Neuronal stem cell (in vitro differentiated cells): ENCODE data around the gene OR2G6.
A peak's percentile ranks its signal among the peaks of the same experiment; 100 is the strongest.
"Not testable (repeated sequence)": the region's sequence is repeated elsewhere in the genome, so short reads cannot be mapped to it uniquely, and the experiment has no call there.

Experiments
- DNase-seq: peaks from one replicate; pipeline ENCODE4 v3.0.0-alpha.2; 2013; ENCODE audit warnings: low spot score
- H2AFZ ChIP-seq: one replicate; pipeline ENCODE4 v1.6.1; 2013; ENCODE audit warnings: mild to moderate bottlenecking, low read length, inconsistent platforms
- H2AK5ac ChIP-seq: 2 replicates; pipeline ENCODE4 v1.6.1; 2013; ENCODE audit warnings: low read depth, mild to moderate bottlenecking, inconsistent platforms, low read length, moderate library complexity, mixed read lengths
- H2BK120ac ChIP-seq: 2 replicates; pipeline ENCODE4 v1.6.1; 2013; ENCODE audit warnings: low read depth, mild to moderate bottlenecking, inconsistent platforms, low read length, moderate library complexity, mixed read lengths
- H2BK12ac ChIP-seq: one replicate; pipeline ENCODE4 v1.6.1; 2013; ENCODE audit warnings: low read length, inconsistent platforms
- H2BK15ac ChIP-seq: 2 replicates; pipeline ENCODE4 v1.6.1; 2013; ENCODE audit warnings: mild to moderate bottlenecking, low read length, inconsistent platforms, mixed read lengths
- H2BK5ac ChIP-seq: one replicate; pipeline ENCODE4 v1.6.1; 2013; ENCODE audit warnings: inconsistent platforms, mild to moderate bottlenecking, low read length, moderate library complexity
- H3K14ac ChIP-seq: one replicate; pipeline ENCODE4 v1.6.1; 2013; ENCODE audit warnings: low read length, inconsistent platforms
- H3K18ac ChIP-seq: 2 replicates; pipeline ENCODE4 v1.6.1; 2013; ENCODE audit warnings: low read length, inconsistent platforms
- H3K23ac ChIP-seq: 2 replicates; pipeline ENCODE4 v1.6.1; 2013; ENCODE audit warnings: low read depth, mild to moderate bottlenecking, mixed read lengths, low read length, inconsistent platforms; ENCODE audit not compliant: poor library complexity
- H3K27ac ChIP-seq: replicated peaks from 3 replicates; pipeline ENCODE4 v1.5.1; 2013; ENCODE audit warnings: low read length, inconsistent platforms
- H3K27me3 ChIP-seq, 3 experiments: 2 replicates each; pipeline ENCODE4 v1.6.1; 2013; ENCODE audit warnings: low read length in 3 of 3, mild to moderate bottlenecking in 2 of 3, inconsistent platforms in 1 of 3, low read depth in 1 of 3, mixed read lengths in 1 of 3, moderate library complexity in 1 of 3; ENCODE audit not compliant: control insufficient read depth in 3 of 3, insufficient read depth in 3 of 3
- H3K36me3 ChIP-seq, 2 donors: replicated peaks in 1 of 2; 2 replicates each; pipeline ENCODE4 v1.6.1; 2013; ENCODE audit warnings: low read length in 2 of 2; ENCODE audit not compliant: control insufficient read depth in 2 of 2, insufficient read depth in 2 of 2
- H3K4ac ChIP-seq: 2 replicates; pipeline ENCODE4 v1.6.1; 2013; ENCODE audit warnings: inconsistent platforms, mild to moderate bottlenecking, low read length, moderate library complexity
- H3K4me1 ChIP-seq, 2 donors: 1 replicate in 1 of 2; 2 replicates in 1 of 2; pipeline ENCODE4 v1.6.1; 2013; ENCODE audit warnings: low read length in 2 of 2, low read depth in 1 of 2; ENCODE audit not compliant: control insufficient read depth in 2 of 2, insufficient read depth in 1 of 2
- H3K4me2 ChIP-seq: one replicate; pipeline ENCODE4 v1.6.1; 2013; ENCODE audit warnings: mild to moderate bottlenecking, low read length, inconsistent platforms; ENCODE audit not compliant: insufficient read depth, poor library complexity, severe bottlenecking
- H3K4me3 ChIP-seq, 2 donors: 2 replicates each; pipeline ENCODE4 v1.5.1; 2013; ENCODE audit warnings: low read length in 2 of 2, mild to moderate bottlenecking in 2 of 2, inconsistent platforms in 1 of 2, moderate library complexity in 1 of 2
- H3K79me1 ChIP-seq: one replicate; pipeline ENCODE4 v1.6.1; 2013; ENCODE audit warnings: low read depth, mild to moderate bottlenecking, inconsistent platforms, low read length, moderate library complexity
- H3K9ac ChIP-seq: one replicate; pipeline ENCODE4 v1.6.1; 2013; ENCODE audit warnings: mild to moderate bottlenecking, low read depth, low read length, inconsistent platforms; ENCODE audit not compliant: poor library complexity
- H3K9me3 ChIP-seq, 2 donors: replicated peaks in 1 of 2; 2 replicates each; pipeline versions ENCODE3 to v1.6.1; 2013; ENCODE audit warnings: low read length in 2 of 2, mild to moderate bottlenecking in 2 of 2, inconsistent platforms in 1 of 2, low read depth in 1 of 2, mixed read lengths in 1 of 2, moderate library complexity in 1 of 2; ENCODE audit not compliant: control insufficient read depth in 2 of 2, insufficient read depth in 1 of 2
- H4K8ac ChIP-seq: one replicate; pipeline ENCODE4 v1.6.1; 2013; ENCODE audit warnings: low read depth, mild to moderate bottlenecking, inconsistent platforms, low read length, moderate library complexity
- H4K91ac ChIP-seq: one replicate; pipeline ENCODE4 v1.6.1; 2013; ENCODE audit warnings: low read length, low read depth, mild to moderate bottlenecking, inconsistent platforms; ENCODE audit not compliant: poor library complexity
- WGBS, 2 donors: extraction: QIAGEN DNeasy Blood & Tissue Kit; methylation state at CpG; one replicate each; pipeline ENCODE4 v1.1.7; 2013; ENCODE audit warnings: missing lambda C conversion rate in 2 of 2, mixed read lengths in 1 of 2; ENCODE audit not compliant: insufficient read length in 2 of 2, insufficient replicate concordance in 1 of 2; ENCODE audit errors: extremely low coverage in 2 of 2; 5-methylcytosine and 5-hydroxymethylcytosine counted together

The OR2G6 gene

GRCh38 chr1:248496661-248497060 is 11.2 kb upstream of the OR2G6 start:
- H3K18ac ChIP-seq, H3K9ac ChIP-seq, H2AK5ac ChIP-seq, H3K27me3 ChIP-seq, H2BK12ac ChIP-seq, H3K9me3 ChIP-seq, H2BK15ac ChIP-seq, H3K14ac ChIP-seq, H3K4me1 ChIP-seq, H3K79me1 ChIP-seq, H4K8ac ChIP-seq, H3K4ac ChIP-seq, H2BK120ac ChIP-seq, H3K36me3 ChIP-seq, H3K4me3 ChIP-seq, H3K27ac ChIP-seq, H3K23ac ChIP-seq, H3K4me2 ChIP-seq, H2BK5ac ChIP-seq, DNase-seq, H4K91ac ChIP-seq, H2AFZ ChIP-seq: not testable (repeated sequence)
- no CpG with 5 or more reads among the region's 5 CpGs for WGBS, 2 donors

- not testable (repeated sequence) for H3K4me2 ChIP-seq, H2BK5ac ChIP-seq, H2AFZ ChIP-seq, H3K4ac ChIP-seq, H3K27ac ChIP-seq, H3K9ac ChIP-seq, H2BK15ac ChIP-seq, H3K4me3 ChIP-seq, H4K91ac ChIP-seq, H3K9me3 ChIP-seq, H3K4me1 ChIP-seq, H3K27me3 ChIP-seq, H3K79me1 ChIP-seq, H2BK12ac ChIP-seq, H3K36me3 ChIP-seq, DNase-seq, H3K14ac ChIP-seq, H2AK5ac ChIP-seq, H4K8ac ChIP-seq, H2BK120ac ChIP-seq, H3K23ac ChIP-seq, H3K18ac ChIP-seq
- WGBS, 2 donors: no CpG with 5 or more reads among the region's 2 CpGs
Measured at GRCh38 chr1:248500305-248501035, 7.4 kb upstream of the OR2G6 start.

- H2BK12ac ChIP-seq, H3K4me3 ChIP-seq, H3K27ac ChIP-seq, H2BK15ac ChIP-seq, H3K36me3 ChIP-seq, H4K91ac ChIP-seq, H3K14ac ChIP-seq, H3K9me3 ChIP-seq, H3K4ac ChIP-seq, DNase-seq, H3K23ac ChIP-seq, H2BK5ac ChIP-seq, H3K9ac ChIP-seq, H3K79me1 ChIP-seq, H2AK5ac ChIP-seq, H2BK120ac ChIP-seq, H3K18ac ChIP-seq, H4K8ac ChIP-seq, H2AFZ ChIP-seq, H3K4me1 ChIP-seq, H3K27me3 ChIP-seq, H3K4me2 ChIP-seq: not testable (repeated sequence)
Measured at GRCh38 chr1:248510217-248510616, 2.3 kb downstream of the OR2G6 start.

- Histone ChIP-seq H4K91ac (no peak overlapping the region), H4K8ac (no peak overlapping the region), H3K9ac (no peak overlapping the region), H3K4me2 (no peak overlapping the region), H3K18ac (no peak overlapping the region), H3K23ac (no peak overlapping the region), H3K27ac (no peak overlapping the region), H3K36me3 (no peaks in the 10 kb centered on the region), H3K4me3 (peak overlapping the region in 1 of 2 donors; percentile 35), H2BK5ac (no peak overlapping the region), H3K79me1 (no peaks in the 10 kb centered on the region), H3K4ac (no peak overlapping the region), H3K4me1 (no peaks in the 10 kb centered on the region), H3K27me3 (no peaks in the 10 kb centered on the region), H3K14ac (no peak overlapping the region), H2BK12ac (no peak overlapping the region), H3K9me3 (peaks cover 0 to 10% of the 10 kb centered on the region in 2 donors), H2AFZ (no peak overlapping the region), H2BK120ac (no peak overlapping the region), H2BK15ac (no peak overlapping the region), H2AK5ac (no peak overlapping the region)
- no peak for DNase-seq
- no CpG with 5 or more reads among the region's 12 CpGs for WGBS, 2 donors
Measured at GRCh38 chr1:248521856-248522255, 14.0 kb downstream of the OR2G6 start.
